ENCODE measurements around the gene LAMA1. TPM values are rescaled to one million over a fixed set of nuclear protein-coding genes. Genes with fewer than 3 reads are reported as not detected.

The LAMA1 gene
- total and polyA plus RNA-seq, 2 of the 4 experiments (the other 2 are of a cell fraction) = 10.9 to 15.5 TPM

- Histone ChIP-seq H3K4me1 (ENCODE audit: control insufficient read depth, insufficient read depth, low read length) (0 out of 2 replicates have a peak, but pooled peaks cover 2% of the 10 kb centered on the region), H3K4ac (ENCODE audit: low read depth, low read length) (no peak overlapping the region), H3K18ac (ENCODE audit: low read depth, low read length) (no peak overlapping the region), H4K8ac (ENCODE audit: low read depth in 2 of 2, low read length in 2 of 2) (no peak overlapping the region), H3K79me1 (ENCODE audit: low read depth in 1 of 2, low read length in 2 of 2) (no peaks in the 10 kb centered on the region), H2BK120ac (ENCODE audit: low read depth, low read length) (no peak overlapping the region), H3K9me3 (ENCODE audit: control insufficient read depth, insufficient read depth, low read length) (0 out of 2 replicates have a peak, but pooled peaks cover 2% of the 10 kb centered on the region), H3K9me1 (ENCODE audit: insufficient read depth, low read length) (no peaks in the 10 kb centered on the region), H2BK15ac (ENCODE audit: low read depth, low read length) (no peak overlapping the region), H3K36me3 (ENCODE audit: control insufficient read depth, insufficient read depth, low read length) (no peaks in the 10 kb centered on the region), H2BK20ac (ENCODE audit: low read depth, low read length) (no peak overlapping the region), H3K4me2 (ENCODE audit: low read depth, low read length) (no peak overlapping the region), H4K20me1 (ENCODE audit: insufficient read depth, low read length) (no peaks in the 10 kb centered on the region), H3K4me3 (ENCODE audit: insufficient read depth, low read depth, low read length) (no peak overlapping the region), H4K5ac (ENCODE audit: low read depth, low read length) (no peak overlapping the region), H3K56ac (ENCODE audit: extremely low read depth, insufficient read depth, low read length) (no peak overlapping the region), H4K91ac (ENCODE audit: insufficient read depth, low read depth, low read length) (no peak overlapping the region), H2AFZ (replicated peaks; ENCODE audit: low read length, poor library complexity) (no peak overlapping the region), H2AK9ac (replicated peaks; ENCODE audit: low read depth, low read length, poor library complexity) (no peak overlapping the region), H3K14ac (replicated peaks; ENCODE audit: low read depth, low read length) (no peak overlapping the region), H2BK5ac (ENCODE audit: low read depth, low read length, poor library complexity, severe bottlenecking) (no peak overlapping the region), H3K23ac (ENCODE audit: low read depth, low read length) (no peak overlapping the region), H3K9ac (ENCODE audit: low read depth, low read length) (no peak overlapping the region), H3K27ac (ENCODE audit: insufficient read depth, low read length) (no peak overlapping the region), H2AK5ac (ENCODE audit: low read depth, low read length) (no peak overlapping the region), H3K27me3 (ENCODE audit: control insufficient read depth, insufficient read depth, low read length) (peaks cover 7% of the 10 kb centered on the region; the same call in 1 of the 2 replicates)
- ChIA-PET CTCF (no interaction called here), POLR2A (ENCODE audit: unreplicated experiment) (no interaction called here)
- DNase-seq = no peak
- 80% methylated on average over 1 of the region's 4 CpGs; no CpG with 5 or more reads in 1 of the 2 experiments for WGBS, 2 experiments (ENCODE audit: extremely low coverage in 2 of 2, insufficient read length in 1 of 2)
- intact Hi-C loops (cut with micrococcal nuclease) (no loop called here), in situ Hi-C loops (cut with MboI; ENCODE audit: low sequenced_read_pairs) (no loop called here), dilution Hi-C loops (cut with HindIII; ENCODE audit: low sequenced_read_pairs, unreplicated experiment) (no loop called here)
- BruUV-seq (replicated peaks) = no TSS peak
- no peak for ATAC-seq (ENCODE audit: low read depth)
- TF ChIP-seq POLR2A (IDR thresholded peaks at IDR 0.05; ENCODE audit: low read depth, low read length) = no peak
- no peak for TF ChIP-seq MAFK (IDR thresholded peaks at IDR 0.05; ENCODE audit: low read depth, low read length)
- TF ChIP-seq NFE2L2 (IDR thresholded peaks at IDR 0.05; ENCODE audit: low read depth, low read length) = no peak
- TF ChIP-seq MXI1 (IDR thresholded peaks at IDR 0.05; ENCODE audit: borderline replicate concordance, low read depth, low read length) = no peak
- TF ChIP-seq RCOR1 (IDR thresholded peaks at IDR 0.05; ENCODE audit: insufficient replicate concordance, low read length) = no peak
- no peak for TF ChIP-seq CEBPB (IDR thresholded peaks at IDR 0.05; ENCODE audit: low read depth, low read length)
- no peak for TF ChIP-seq FOS (IDR thresholded peaks at IDR 0.05; ENCODE audit: low read depth, low read length)
- TF ChIP-seq, protein P1, sequence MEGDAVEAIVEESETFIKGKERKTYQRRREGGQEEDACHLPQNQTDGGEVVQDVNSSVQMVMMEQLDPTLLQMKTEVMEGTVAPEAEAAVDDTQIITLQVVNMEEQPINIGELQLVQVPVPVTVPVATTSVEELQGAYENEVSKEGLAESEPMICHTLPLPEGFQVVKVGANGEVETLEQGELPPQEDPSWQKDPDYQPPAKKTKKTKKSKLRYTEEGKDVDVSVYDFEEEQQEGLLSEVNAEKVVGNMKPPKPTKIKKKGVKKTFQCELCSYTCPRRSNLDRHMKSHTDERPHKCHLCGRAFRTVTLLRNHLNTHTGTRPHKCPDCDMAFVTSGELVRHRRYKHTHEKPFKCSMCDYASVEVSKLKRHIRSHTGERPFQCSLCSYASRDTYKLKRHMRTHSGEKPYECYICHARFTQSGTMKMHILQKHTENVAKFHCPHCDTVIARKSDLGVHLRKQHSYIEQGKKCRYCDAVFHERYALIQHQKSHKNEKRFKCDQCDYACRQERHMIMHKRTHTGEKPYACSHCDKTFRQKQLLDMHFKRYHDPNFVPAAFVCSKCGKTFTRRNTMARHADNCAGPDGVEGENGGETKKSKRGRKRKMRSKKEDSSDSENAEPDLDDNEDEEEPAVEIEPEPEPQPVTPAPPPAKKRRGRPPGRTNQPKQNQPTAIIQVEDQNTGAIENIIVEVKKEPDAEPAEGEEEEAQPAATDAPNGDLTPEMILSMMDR (conservative IDR thresholded peaks at IDR 0.05; ENCODE audit: low read depth, low read length) = no peak
- TF ChIP-seq RFX5 (IDR thresholded peaks at IDR 0.05; ENCODE audit: low read depth, low read length) = no peak
- no peak for TF ChIP-seq BHLHE40 (IDR thresholded peaks at IDR 0.05; ENCODE audit: low read depth, low read length)
- TF ChIP-seq MAZ (IDR thresholded peaks at IDR 0.05; ENCODE audit: borderline replicate concordance, low read depth, low read length) = no peak
- TF ChIP-seq, protein P2, sequence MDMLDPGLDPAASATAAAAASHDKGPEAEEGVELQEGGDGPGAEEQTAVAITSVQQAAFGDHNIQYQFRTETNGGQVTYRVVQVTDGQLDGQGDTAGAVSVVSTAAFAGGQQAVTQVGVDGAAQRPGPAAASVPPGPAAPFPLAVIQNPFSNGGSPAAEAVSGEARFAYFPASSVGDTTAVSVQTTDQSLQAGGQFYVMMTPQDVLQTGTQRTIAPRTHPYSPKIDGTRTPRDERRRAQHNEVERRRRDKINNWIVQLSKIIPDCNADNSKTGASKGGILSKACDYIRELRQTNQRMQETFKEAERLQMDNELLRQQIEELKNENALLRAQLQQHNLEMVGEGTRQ (IDR thresholded peaks at IDR 0.05; ENCODE audit: low read depth, low read length) = no peak
- no peak for TF ChIP-seq SMC3 (IDR thresholded peaks at IDR 0.05; ENCODE audit: low read depth, low read length)
- no peak for TF ChIP-seq CHD1 (IDR thresholded peaks at IDR 0.05; ENCODE audit: low read depth, low read length)
- TF ChIP-seq ELK1 (IDR thresholded peaks at IDR 0.05; ENCODE audit: borderline replicate concordance, low read depth, low read length) = no peak
- TF ChIP-seq RAD21 (IDR thresholded peaks at IDR 0.05; ENCODE audit: low read length) = no peak
These were observed 4.8 kb upstream of the LAMA1 start for GRCh38 chr18:7122376-7122775.
